Left ventricle myocardium superior (tissue), 1 donor: ENCODE measurements around the gene CMIP. TPM values are rescaled to one million over a fixed set of nuclear protein-coding genes. Genes with fewer than 3 reads are reported as not detected.

Experiments used
- ATAC-seq: fragments of 200-7000 bp; cut with Tn5 transposase; one replicate; pipeline ENCODE4 v1.9.1; 2020; ENCODE audit warnings: mild to moderate bottlenecking, moderate library complexity
- DNase-seq: peaks from one replicate; pipeline ENCODE4 v3.0.0-alpha.2; 2020
- intact Hi-C: fragments of 100-400 bp; cut with micrococcal nuclease; formaldehyde crosslinking; loops from one replicate; pipeline ENCODE4 v1.11.0; 2022
- total RNA-seq: library from RNA; stranded (reverse); fragmentation: NEBNext Ultra II Directional; extraction: Animal tissue kit (Norgen Biotek cat#: 25700); gene quantifications from one replicate; pipeline ENCODE4 v1.2.1, GENCODE V29; 2021
- donor health status: DM: no; HTN: yes; CAD: no; lungs with severe emphysema.

CMIP gene
- total RNA-seq, 1 donor from 2014 or later: 9.7 TPM

DNA sequence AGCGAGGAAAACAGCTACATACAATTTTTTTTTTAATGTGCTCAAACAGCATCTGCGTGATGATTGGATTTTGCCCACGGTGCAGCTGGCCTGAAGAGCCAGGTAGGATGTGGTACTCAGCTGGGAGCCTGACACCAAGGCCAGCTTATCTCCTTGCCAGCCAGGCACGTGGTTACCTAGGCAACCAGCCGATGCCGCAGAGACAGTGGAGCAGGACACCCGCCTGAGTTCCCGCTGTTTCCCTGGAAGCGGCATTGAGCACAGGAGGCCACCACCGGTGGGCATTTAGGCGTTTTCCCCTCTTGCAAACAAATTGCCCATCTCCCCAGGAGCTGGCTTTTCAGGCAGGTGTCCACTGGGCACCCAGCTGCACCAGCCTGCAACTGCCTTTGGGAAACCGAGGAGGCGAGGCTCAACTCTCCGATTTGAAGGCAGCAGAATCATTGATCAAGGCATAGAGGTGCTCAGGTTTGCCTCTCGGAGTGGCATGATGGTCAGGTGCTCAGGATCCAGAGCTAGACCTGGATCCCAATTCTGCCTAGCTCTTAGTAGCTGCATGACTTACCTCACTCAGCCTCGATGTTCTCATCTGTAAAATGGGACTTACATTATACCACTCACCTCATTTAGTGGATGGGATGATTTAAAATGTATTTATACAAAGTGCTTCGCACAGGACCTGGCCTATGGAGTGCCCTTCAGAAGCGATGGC lies 196.9 kb downstream of the CMIP start:
- intact Hi-C loops: no loop called here
- DNase-seq: no peak
- ATAC-seq: no peak

DNA sequence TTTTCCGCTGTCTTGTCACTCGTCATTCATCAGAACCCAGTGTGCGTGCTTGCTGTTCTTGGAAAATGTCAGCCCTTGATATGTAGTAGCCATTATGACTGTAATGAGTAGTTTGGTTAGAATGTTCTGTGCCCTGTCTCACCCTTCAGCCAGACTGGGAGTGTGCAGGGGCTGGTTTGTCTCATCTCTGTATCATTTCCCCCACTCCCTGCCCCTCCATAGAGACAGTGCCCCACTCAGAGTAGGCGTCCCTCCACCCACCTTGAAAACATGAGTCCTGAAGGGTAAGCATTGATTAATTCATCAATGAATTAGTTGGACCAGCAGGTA lies 197.5 kb downstream of the CMIP start:
- intact Hi-C loops: no loop called here
- no peak for ATAC-seq
- DNase-seq: no peak

DNA sequence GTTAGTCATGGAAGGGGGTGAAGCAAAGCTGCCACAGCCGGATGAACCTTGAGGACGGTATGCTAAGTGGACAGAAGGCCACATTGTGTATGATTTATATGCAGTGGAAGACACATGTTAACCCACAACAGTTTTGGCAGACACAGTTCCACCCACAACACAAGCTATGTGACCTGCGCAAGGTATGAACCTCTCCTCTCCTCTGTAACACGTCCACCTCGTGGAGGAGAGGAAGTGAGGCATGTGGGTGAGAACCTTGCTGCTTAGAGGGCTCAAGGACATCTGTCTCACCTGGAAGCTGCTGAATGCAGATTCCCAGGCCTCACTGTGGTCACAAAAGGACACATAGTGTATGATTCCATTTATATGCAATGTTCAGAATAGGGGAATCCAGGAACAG lies 198.3 kb downstream of the CMIP start:
- ATAC-seq (no peak), DNase-seq (no peak)
- intact Hi-C loops: no loop called here

DNA sequence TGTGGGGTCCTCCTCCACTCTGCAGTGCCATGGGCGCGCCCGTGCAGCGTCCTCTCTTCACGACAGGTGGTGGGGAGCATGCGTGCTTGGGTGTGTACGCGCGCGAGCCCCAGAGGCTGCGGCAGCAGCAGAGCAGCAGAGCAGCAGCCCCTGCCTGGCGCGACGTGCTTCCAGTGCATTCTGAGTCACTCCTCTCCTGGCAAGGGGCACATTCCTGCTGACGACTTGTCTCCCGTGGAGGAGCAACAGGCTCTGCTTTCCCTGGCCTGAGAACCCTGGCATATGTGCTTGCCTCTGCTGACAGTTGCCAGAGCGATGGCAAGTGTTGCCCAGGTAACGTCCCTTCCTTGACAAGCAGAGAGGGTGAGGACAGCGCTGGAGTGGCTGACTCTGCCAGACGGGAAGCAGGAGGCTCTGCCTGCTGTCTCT lies 200.7 kb downstream of the CMIP start:
- intact Hi-C loops: no loop called here
- DNase-seq (peak; percentile 74), ATAC-seq (peak; percentile 96)

DNA sequence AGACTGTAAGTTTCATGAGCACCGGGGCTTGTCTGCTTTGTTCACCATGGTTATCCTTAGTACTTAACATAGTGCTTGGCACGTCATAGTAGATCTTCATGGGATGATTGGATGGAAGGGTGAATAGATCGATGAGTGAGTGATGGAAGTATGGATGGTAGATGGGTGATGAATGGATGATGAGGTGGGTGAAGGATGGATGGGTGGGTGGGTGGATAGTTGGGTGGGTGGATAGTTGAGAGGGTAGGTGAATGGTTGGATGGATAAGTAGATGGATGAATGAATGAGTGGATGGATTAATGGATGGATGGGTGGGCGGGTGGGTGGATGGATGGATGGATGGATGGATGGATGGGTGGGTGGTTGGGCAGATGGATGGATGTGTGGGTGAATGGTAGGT lies 201.3 kb downstream of the CMIP start:
- no peak for ATAC-seq
- intact Hi-C loops: no loop called here
- no peak for DNase-seq

DNA sequence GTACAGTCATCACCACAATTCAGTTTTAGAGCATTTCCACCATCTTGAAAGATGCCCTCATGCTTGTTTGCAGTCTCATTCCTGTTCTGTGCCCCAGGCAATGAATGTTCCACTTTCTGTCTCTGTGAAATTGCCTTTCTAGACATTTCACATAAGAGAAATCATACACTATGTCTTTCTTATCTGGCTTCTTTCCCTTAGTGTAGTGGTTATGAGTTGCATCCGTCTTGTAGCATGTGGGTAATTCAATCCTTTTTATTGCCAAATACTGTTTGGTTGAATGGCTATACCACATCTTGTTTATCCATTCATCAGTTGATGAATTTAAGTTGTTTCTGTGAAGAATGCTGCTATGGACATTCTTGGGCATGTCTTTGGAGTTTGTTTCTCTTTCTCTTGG lies 202.0 kb downstream of the CMIP start:
- no peak for DNase-seq
- intact Hi-C loops: no loop called here
- ATAC-seq: no peak

DNA sequence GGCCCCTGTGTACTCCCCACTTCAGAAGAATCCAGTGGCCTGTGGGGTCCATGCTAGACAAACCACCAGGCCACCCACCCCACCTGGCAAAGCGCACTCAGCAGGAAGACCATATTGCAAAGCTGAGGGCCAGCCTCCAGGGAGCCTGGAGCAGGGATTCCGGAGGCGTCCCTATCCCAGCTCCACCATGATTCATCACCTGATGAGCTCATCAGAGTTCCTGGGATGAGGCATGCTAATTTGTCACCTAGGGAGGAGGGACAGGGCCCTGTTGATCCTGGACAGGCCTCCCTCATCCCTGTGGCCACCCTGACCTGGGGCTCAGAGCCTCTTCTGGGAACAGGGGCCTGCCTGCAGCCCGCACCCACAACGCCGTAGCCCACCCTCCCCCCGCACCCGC lies 202.9 kb downstream of the CMIP start:
- intact Hi-C loops: no loop called here
- DNase-seq: no peak

DNA sequence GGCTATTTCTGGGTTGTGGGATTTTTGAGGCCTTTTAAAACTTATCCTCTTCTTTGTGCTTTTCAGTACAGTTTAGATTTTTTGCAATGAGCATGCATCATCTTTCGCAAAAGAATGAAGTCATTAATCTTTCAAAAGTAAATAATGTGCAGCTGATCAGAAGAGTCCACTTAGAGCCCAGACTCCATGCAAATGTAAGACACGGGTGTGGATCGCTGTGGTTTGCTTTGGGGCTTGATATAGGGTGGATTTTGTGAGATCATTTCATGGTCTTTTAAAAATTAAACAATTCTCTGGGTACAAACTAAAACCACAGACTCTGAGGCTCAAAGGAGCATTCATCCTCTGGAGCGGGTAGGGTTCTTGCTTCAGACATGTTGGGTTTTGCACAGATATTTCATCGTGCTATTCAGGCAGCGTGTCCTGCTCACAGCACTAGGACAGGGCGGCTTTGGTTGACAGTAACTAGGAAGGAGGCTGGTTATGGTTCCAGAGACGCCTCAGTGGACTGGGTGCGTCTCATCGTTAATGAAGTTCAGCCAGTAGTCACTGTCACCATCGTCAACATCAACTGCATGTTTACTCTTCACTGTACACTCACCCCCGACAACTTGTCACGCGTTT lies 205.1 kb downstream of the CMIP start:
- DNase-seq: no peak
- ATAC-seq: no peak
- intact Hi-C loops: no loop called here

More for the DNA sequence above, 202.9 kb downstream of the CMIP start:
- ATAC-seq: no peak

DNA sequence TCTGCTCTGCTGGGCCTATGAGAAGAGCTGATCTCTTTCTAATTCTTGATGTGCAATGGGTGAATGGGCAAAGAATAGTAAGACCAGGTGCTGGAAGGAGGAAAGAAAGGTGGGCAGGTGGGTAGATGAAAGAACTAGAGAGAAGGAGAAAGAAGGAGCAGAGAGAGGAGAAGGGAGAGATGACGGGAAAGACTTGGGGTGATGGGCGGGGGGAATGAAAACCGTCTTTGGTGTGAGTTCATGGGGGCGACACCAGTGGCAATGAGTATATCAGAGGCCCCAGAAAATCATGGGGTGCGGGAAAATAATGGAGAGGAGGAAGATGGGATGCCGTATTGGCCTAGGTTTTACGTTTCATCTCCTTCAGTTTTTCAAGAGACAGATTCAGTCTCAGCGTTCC lies 205.7 kb downstream of the CMIP start:
- intact Hi-C loops: no loop called here
- DNase-seq (no peak), ATAC-seq (no peak)

DNA sequence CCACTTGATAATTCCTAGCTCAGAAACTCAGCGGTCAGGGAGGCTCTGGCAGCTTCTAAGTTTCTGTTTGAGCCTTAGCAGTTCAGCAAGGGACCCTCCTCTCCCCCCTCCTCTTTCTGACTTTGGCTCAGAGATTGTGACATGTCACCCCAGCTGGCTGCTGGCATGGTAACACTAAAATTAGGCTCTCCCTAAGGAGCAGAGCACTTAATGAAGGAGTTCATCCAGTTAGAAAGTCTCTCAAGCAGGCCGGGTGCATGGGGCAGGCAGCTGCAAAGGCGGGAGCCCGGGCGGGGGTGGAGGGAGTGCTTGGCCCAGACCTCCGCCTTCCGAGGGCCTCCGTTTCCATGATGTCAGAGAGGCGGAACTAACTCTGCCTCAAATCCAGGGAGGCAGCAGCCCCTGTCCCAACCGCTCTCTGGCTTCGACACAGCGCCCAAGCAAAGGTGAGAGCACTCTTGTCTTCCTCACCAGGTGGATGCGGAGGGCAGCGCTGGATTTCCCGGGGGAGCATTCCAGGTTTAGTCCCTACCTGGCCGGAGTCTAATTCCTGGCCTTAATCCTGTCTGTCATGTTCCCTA lies 206.5 kb downstream of the CMIP start:
- DNase-seq: peak; percentile 81
- peak; percentile 95 for ATAC-seq
- intact Hi-C loops: no loop called here

DNA sequence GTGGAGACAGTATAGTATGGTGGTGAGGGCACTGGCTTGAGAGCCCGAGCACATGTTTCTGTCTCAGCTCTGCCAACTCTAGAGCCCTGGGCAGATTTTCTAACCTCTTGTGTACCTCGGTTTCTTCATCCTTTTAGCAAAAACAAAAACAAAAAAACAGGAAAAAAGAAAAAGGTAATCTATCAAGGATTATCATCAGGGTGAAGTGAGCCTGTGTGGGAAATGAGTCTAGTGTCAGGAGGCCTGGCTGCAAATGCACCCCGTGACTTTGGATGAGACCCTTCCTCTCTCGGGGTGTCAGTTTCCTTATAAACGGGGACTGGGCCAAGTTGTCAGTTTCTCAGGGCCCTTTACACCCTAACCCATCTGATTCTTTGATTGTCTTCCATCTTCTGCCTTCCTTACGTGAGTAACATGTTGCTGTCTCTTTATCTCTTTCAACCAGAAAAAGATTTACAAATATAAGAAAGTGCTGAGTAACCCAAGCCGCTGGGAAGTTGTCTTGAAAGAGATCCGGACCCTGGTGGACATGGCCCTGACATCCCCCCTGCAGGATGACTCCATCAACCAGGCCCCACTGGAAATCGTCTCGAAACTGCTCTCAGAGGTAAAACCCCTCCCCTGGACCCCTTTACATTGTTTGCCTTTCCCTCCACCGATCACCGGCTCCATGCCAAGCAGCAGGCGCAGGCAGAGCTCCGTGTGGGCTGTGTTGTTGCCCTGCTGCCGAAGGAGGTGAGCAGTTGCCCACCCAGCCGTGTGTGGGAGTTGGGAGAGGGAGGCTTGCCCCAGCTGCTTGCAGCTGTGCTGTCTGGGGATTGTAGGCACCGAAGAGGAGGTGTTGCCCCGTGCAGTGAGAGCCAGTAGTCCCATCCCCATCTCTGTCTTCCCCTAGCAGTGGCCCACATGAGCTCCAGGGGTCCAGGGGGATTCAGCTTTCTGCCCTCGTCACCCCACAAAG lies 207.4 kb downstream of the CMIP start:
- intact Hi-C loops: no loop called here
- DNase-seq (no peak), ATAC-seq (no peak)

DNA sequence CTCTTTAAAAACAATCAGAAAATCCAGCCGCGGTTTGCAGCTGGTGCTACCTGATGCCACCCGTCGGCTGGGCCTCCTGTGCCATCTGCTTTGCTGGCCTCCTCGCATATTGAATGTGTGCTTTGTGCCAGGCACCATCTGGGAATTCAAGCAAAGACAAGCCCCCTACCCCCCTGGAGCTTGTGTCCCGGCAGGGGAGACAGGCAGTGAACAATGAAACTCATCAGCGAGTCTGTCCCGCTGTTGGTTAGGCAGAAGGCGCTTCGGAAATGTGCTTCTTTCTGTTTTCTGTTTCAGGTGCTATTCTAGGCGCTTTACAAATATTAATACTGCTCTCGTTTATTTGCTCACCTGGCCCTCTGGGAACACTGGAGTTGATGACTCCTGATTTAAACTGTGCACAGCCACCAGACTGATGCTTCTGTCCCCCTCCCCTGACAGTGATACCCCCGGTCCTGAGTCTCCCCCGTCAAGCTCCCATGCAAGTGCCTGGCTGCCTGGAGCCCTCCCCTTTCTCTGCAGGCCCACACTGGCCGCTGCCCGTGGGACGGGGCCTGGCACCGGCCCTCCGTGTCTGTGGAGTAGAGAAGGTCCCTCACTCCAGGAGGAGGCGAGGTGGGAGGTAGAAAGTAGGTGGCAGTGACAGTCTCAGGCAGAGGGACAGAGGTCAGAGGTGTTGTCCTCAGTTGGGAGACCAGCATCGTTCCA lies 208.3 kb downstream of the CMIP start:
- intact Hi-C loops: no loop called here
- ATAC-seq (no peak), DNase-seq (no peak)

DNA sequence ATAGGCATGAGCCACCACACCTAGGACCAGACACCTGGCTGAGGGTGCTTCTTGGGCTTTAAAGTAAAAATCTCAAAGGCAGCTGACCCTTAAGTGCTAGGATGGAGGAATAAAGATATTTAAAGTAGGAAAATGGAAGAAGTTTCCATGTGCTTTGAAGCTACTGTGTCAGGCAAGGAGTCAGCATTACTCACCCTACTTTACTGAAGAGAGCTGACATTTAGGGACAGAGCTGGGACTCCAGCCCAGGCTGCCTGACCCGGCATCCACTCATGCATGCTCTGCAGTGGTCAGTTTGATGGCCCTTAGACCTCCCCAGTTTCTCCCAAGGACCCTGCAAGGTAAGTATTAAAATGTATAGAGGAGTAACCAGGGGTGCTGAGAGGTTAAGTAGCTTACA lies 209.7 kb downstream of the CMIP start:
- ATAC-seq: no peak
- intact Hi-C loops: no loop called here
- DNase-seq: no peak

DNA sequence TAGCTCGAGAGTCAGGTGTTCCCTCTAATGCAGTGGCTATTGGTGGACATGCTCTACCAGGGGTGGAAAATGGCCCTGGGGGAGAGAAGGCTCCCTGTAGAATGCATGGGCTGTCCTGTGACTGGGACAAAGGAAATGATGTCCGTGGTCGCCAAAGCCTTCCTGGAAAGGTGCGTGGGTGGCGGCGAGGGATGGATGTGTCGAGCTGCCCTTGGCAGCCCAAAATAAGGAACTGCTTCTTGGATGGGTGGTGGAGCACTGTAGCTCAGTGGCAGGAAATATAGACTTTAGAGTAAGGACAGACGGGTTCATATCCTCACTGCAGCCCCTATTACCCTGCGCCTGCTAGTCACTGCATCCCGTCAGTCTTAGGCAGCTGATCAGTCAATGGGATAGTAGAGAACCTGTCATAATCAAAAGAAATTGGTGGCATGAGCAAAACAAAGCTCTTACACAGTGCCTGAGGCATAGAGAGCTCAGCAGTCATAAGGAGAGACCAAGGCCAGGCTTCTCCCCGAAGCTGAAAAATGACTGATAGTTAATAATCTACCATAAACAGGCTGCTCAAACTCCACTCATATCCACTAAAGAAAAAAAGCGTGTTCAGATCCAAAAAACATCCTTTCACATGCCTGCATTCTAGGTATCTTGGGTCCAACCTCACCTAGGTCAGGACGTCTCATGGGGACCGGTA lies 211.0 kb downstream of the CMIP start:
- intact Hi-C loops: no loop called here

DNA sequence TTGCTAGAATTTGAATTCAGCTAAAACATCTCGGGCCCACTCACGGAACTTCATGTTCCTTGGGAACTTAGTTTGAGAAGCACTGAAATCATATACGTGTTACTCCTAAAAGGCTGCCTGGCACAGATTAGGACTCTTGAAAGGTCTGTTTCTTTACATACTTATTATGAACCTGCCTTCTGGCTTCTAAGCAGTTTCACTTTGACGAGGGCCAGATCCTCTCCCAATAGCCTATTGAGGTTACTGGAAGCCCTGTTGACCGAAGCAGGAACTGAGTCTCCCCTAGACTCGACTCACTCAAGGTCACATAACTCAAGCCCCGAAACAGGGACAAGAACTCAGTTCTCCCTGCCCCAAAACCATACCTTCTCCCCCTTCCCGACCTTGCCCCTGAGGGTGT lies 212.6 kb downstream of the CMIP start:
- no peak for ATAC-seq
- no peak for DNase-seq
- intact Hi-C loops: no loop called here

More for the DNA sequence above, 211.0 kb downstream of the CMIP start:
- ATAC-seq (no peak), DNase-seq (no peak)

DNA sequence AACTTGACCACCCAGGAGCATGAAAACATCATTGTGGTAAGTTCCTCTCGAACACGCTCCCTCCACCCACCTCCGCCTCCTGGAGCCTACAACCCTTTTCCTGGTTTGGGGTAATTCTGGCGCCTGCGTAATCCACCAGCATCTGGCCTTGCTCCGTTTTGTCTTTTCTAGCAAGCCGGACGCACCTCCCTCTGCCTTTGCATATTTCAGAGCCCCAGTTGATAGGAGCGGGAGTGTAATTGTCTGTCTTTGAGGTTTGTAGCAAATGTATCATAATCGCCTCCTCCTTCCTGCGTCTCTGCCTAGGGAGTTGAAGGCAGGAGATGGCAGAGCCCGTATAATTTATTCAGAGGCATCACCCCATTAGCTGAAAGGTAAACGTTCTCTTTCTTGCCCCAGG lies 213.2 kb downstream of the CMIP start:
- ATAC-seq: no peak
- intact Hi-C loops: no loop called here
- no peak for DNase-seq

DNA sequence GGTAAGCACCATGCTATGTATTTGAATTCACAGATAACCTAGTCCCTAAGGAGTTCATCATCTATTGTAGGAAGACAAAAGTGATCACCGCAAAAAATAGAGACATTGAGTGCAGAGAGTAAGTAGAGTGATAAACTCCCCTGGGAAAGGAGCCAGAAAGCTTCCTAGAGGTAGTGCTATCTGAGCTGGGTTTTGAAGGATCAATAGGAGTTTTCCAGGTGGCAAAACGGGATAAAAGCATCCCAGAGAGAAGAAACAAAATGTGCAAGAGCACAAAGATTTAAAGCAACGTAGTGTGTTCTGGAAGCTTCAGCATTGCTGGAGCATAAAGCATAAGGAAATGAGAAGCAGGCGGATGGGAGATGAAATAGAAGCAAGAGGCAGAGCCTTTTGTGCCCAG lies 213.8 kb downstream of the CMIP start:
- DNase-seq: no peak
- ATAC-seq: no peak
- intact Hi-C loops: no loop called here

DNA sequence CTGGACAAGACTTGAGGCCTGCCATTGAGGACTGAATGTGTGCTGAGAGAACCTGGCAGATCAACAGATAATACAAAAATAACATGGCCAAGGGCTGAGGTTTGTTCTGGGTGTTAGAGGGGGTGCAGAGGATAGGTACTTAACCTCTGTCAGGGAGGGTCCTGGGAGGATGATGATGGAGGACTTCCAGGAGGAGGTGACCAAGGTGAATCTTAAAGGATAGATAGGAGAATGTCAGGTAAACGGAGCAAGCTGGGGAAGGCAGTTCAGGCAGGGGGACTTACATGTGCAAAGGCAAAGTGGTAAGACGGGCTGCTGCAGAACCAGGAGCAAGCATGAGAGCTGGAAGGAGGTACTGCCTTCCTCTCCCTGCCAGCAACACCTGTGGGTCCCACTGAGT lies 214.6 kb downstream of the CMIP start:
- ATAC-seq (no peak), DNase-seq (no peak)
- intact Hi-C loops: no loop called here

DNA sequence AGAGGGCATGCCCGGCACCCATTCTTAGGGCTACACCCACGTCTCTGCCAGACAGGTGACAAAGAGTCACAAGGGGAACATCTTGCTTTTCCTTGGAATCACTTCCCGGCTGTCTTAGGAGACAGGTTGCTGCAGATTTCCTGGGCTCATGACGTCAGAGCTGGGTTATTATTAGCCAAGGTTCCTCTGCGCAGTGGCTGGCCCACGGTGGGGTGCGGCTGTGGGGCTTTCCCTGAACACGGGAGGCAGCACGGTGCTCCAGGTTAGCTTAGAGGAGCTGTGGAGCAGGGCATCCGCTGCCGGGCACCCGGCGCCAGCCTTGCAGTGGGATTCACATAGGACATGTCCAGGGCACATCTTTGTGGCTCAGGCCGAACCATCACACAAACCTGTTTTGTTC lies 216.5 kb downstream of the CMIP start:
- ATAC-seq (no peak), DNase-seq (no peak)
- intact Hi-C loops: no loop called here
